Fibroblast of villous mesenchyme (primary cell): ENCODE data around the gene IGF2R. TPM values are rescaled to one million over a fixed set of nuclear protein-coding genes. Genes with fewer than 3 reads are reported as not detected.

Experiments
- DNase-seq: peaks from one replicate; pipeline ENCODE4 v3.0.0-alpha.2; 2010; ENCODE audit warnings: low read depth
- H3K4me3 ChIP-seq: 2 replicates; pipeline ENCODE4 v1.5.1; 2011; ENCODE audit warnings: low read depth, mild to moderate bottlenecking, low read length
- total RNA-seq: library from RNA; depleted of rRNA; stranded (reverse); fragments of >200 nt; gene quantifications from 2 replicates; pipeline ENCODE4 v1.2.3, GENCODE V29; 2012
- TF ChIP-seq, protein P1 (sequence below): IDR thresholded peaks from 2 replicates; pipeline ENCODE4 v1.5.1; 2012; ENCODE audit warnings: low read depth, mild to moderate bottlenecking, low read length; ENCODE audit not compliant: insufficient read depth

The IGF2R gene
- total RNA-seq, 1 donor, result 132 TPM

DNA sequence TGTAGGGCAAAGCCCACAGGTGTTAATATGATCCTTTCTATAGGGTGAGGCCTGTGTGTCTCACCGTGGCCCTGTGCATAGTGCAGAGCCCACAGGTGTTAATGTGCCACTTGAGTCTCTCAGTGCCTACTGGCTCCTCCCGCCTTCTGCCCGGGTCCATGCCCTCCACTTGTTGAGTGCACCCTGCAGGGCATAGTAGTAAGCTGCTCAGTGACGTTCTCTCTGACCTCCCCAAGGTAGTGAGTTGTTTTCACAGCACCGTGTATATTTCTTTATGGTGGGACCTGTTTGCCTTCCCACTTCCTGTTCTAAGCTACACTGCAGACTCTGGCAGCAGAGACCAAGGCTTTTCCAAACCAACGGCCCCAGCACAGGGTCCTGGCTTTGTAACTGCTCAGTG lies 88.2 kb downstream of the IGF2R start:
- no peak overlapping the region for H3K4me3 ChIP-seq
- no peak for DNase-seq
- TF ChIP-seq, protein P1, sequence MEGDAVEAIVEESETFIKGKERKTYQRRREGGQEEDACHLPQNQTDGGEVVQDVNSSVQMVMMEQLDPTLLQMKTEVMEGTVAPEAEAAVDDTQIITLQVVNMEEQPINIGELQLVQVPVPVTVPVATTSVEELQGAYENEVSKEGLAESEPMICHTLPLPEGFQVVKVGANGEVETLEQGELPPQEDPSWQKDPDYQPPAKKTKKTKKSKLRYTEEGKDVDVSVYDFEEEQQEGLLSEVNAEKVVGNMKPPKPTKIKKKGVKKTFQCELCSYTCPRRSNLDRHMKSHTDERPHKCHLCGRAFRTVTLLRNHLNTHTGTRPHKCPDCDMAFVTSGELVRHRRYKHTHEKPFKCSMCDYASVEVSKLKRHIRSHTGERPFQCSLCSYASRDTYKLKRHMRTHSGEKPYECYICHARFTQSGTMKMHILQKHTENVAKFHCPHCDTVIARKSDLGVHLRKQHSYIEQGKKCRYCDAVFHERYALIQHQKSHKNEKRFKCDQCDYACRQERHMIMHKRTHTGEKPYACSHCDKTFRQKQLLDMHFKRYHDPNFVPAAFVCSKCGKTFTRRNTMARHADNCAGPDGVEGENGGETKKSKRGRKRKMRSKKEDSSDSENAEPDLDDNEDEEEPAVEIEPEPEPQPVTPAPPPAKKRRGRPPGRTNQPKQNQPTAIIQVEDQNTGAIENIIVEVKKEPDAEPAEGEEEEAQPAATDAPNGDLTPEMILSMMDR, result no peak

DNA sequence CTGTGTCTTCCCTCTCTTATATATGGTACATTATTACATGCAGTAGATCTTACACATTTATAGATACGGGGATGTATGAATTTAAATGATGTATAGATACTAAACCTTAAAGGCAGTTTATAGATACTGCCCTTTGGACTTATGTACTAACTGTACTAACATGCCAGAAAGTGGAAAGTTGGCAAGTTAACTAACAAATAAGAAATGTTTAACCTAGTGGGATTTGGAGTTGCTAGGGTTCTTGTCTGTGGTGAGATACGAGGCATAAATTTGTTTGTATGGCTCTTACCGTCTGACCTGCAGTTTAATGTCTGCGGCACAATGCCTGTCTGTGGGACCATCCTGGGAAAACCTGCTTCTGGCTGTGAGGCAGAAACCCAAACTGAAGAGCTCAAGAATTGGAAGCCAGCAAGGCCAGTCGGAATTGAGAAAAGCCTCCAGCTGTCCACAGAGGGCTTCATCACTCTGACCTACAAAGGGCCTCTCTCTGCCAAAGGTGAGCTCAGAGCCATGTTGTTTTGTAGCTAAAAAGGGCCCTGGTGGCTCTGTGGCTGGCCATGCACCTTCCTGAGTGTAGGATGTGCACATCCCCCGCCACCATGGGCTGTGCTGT lies 89.8 kb downstream of the IGF2R start:
- no peak overlapping the region for H3K4me3 ChIP-seq
- TF ChIP-seq, protein P1, result no peak
- DNase-seq, result no peak

DNA sequence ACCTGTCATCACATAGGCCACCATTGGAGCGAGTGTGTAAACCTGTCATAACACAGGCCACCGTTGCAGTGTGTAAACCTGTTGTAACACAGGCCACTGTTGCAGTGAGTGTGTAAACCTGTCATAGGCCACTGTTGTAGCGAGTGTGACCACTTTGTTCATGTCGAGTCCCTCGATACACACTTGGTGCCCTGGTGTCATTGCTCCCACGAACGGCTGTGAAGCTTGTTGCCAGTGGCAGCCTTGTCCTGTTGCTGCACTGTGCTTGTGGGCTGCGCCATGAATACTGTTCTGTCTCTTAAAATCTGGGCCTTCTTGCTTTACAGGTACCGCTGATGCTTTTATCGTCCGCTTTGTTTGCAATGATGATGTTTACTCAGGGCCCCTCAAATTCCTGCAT lies 91.3 kb downstream of the IGF2R start:
- TF ChIP-seq, protein P1, result no peak
- H3K4me3 ChIP-seq, result no peak overlapping the region
- no peak for DNase-seq

DNA sequence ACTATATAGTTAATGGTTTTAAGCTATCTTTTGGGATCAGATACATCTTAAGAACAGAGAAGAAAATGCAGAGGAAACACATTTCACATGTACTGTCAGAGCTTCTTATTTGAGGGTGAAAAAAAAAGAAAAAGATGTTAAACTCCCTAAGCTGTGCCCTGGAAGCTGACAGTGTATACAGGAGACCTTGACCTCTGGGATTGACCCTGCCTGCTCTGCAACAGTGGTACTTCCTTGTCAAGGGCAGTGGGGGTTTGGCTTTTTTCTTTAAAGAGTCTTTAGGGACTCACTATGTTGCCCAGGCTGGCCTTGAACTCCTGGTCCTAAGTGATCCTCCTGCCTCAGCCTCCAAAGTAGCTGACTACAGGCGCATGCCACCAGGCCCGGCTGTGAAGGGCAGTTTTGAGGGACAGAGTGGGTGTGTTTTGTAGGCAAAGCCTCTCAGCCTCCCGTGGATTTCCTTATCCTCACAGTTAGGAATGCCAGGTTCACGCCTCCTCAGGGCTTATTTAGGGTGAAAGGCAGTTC lies 92.1 kb downstream of the IGF2R start:
- TF ChIP-seq, protein P1, result no peak
- no peak overlapping the region for H3K4me3 ChIP-seq
- no peak for DNase-seq

DNA sequence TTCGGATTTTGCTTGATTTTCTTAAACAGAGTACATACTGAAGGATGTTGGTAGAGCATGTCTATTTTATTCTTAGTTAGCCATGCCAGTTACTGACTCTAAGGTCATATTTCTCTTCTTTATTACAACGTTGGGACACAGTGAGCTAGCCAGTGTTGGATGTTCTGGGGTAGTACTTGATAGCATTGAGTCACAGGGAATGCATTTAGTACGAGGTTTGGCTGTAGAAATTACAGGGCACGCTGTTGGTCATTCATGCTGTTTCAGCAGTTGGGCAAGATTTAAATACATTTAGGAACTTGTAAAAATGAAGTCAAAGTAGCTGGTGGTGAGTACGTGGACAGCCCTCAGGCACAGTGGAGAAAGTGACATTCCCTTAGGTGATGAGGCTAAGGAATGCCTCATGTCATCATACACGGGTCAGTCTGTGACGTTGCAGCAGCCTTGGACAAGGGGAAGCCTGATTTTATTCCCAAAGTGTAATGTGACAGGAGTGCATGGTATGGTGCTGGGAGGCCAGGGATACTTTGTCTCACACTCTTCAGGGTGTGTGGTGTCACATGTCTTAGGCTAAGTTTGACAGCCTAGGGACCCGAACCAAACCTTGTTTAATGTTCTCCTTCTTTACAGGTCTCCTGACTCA lies 95.0 kb downstream of the IGF2R start:
- no peak for DNase-seq
- TF ChIP-seq, protein P1, result no peak

DNA sequence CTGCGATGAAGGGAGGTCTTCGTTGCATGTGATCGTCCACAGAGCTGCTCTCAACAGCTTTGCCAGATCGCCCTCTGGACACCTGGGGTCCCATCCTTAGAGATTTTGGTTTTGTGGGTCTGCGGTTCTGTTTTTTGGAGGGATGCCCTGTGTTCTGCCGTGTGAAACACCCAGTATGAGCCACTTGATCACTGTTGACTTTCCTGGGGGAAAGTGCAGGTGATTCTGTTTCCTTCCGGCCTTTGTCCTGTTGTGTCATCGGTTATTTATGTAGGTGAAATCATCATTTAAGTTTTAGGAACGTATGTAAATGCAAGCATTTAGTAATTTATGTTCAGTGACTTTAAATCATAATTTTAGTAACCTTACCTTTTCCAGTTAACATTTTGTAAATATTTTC lies 96.3 kb downstream of the IGF2R start:
- TF ChIP-seq, protein P1, result no peak
- H3K4me3 ChIP-seq, result no peak overlapping the region
- no peak for DNase-seq

More for the DNA sequence above, 95.0 kb downstream of the IGF2R start:
- H3K4me3 ChIP-seq, result no peak overlapping the region
